C4-2B (cell line): Measurements from ENCODE around the gene CA10.

Source experiments
- CTCF ChIP-seq: fragments of 450-650 bp; conservative IDR thresholded peaks from 2 replicates; pipeline ENCODE4 v1.5.1; 2017; ENCODE audit warnings: mild to moderate bottlenecking
- ZFX ChIP-seq: fragments of 450-650 bp; IDR thresholded peaks from 2 replicates; pipeline ENCODE4 v1.6.1; 2017

GRCh38 chr17:51733166-51733565, 425.3 kb downstream of the CA10 start:
- TF ChIP-seq CTCF = no peak
- TF ChIP-seq ZFX = no peak
